Raji (cell line): ENCODE data around the gene B3GNT8.

ENCODE experiments used
- POLR2A ChIP-seq: IDR thresholded peaks from 2 replicates; pipeline ENCODE4 v1.6.1; 2011; ENCODE audit warnings: low read depth, low read length, control low read depth; ENCODE audit not compliant: insufficient read depth

B3GNT8 gene

GRCh38 chr19:41407271-41407670 lies 19.9 kb downstream of the B3GNT8 start:
- TF ChIP-seq POLR2A = no peak

- no peak for TF ChIP-seq POLR2A
Observed at GRCh38 chr19:41405776-41406175, 21.4 kb downstream of the B3GNT8 start.

- TF ChIP-seq POLR2A = no peak
Observed at GRCh38 chr19:41403181-41403970, 23.8 kb downstream of the B3GNT8 start.

- no peak for TF ChIP-seq POLR2A
Observed at GRCh38 chr19:41402010-41402409, 25.2 kb downstream of the B3GNT8 start.

- TF ChIP-seq POLR2A = no peak
Observed at GRCh38 chr19:41401483-41401882, 25.7 kb downstream of the B3GNT8 start.

- no peak for TF ChIP-seq POLR2A
Observed at GRCh38 chr19:41399525-41399924, 27.6 kb downstream of the B3GNT8 start.

GRCh38 chr19:41399091-41399490 lies 28.1 kb downstream of the B3GNT8 start:
- no peak for TF ChIP-seq POLR2A

- no peak for TF ChIP-seq POLR2A
Observed at GRCh38 chr19:41398598-41398997, 28.6 kb downstream of the B3GNT8 start.

- no peak for TF ChIP-seq POLR2A
Observed at GRCh38 chr19:41398050-41398418, 29.1 kb downstream of the B3GNT8 start.

- TF ChIP-seq POLR2A = peak; percentile 70
Observed at GRCh38 chr19:41397086-41398049, 29.8 kb downstream of the B3GNT8 start, which contains the start of the genes BCKDHA and EXOSC5. Gene BCKDHA, plus strand, starts transcription at chr19:41397818. Its CDS starts 10 bp downstream, at chr19:41397828. Gene EXOSC5, minus strand, starts transcription at chr19:41397359. Its CDS starts 31 bp downstream, at chr19:41397328.

- TF ChIP-seq POLR2A = no peak
Observed at GRCh38 chr19:41395355-41395754, 31.8 kb downstream of the B3GNT8 start.

GRCh38 chr19:41392775-41393174 lies 34.4 kb downstream of the B3GNT8 start:
- no peak for TF ChIP-seq POLR2A

GRCh38 chr19:41391618-41392017 lies 35.6 kb downstream of the B3GNT8 start:
- TF ChIP-seq POLR2A = no peak

- TF ChIP-seq POLR2A = no peak
Observed at GRCh38 chr19:41386442-41386841, 40.7 kb downstream of the B3GNT8 start.

GRCh38 chr19:41384351-41384750 lies 42.8 kb downstream of the B3GNT8 start:
- no peak for TF ChIP-seq POLR2A

GRCh38 chr19:41377977-41378709 lies 49.0 kb downstream of the B3GNT8 start:
- TF ChIP-seq POLR2A = no peak

- TF ChIP-seq POLR2A = no peak
Observed at GRCh38 chr19:41376998-41377365, 50.2 kb downstream of the B3GNT8 start.
